Heart left ventricle (tissue), 16 donors: ENCODE results near the gene PDE9A. TPM values are rescaled to one million over a fixed set of nuclear protein-coding genes. Genes with fewer than 3 reads are reported as not detected.

Experiments used
- ATAC-seq, 4 donors: fragments of 200-7000 bp; cut with Tn5 transposase; one replicate each; pipeline ENCODE4 v1.9.1; 2020 to 2022; ENCODE audit warnings: moderate library complexity in 4 of 4, mild to moderate bottlenecking in 3 of 4, moderate number of reproducible peaks in 1 of 4
- DNase-seq, 5 donors: peaks; one replicate each; pipeline ENCODE4 v3.0.0-alpha.2; 2020
- H3K27ac ChIP-seq, 12 donors: fragments of 200-600 bp; sonication (generic) in 4 of 12; one replicate each; pipeline versions ENCODE4 v1.5.0 to v1.8.0; 2016 to 2022; ENCODE audit warnings: mild to moderate bottlenecking in 2 of 12
- H3K27me3 ChIP-seq, 9 donors: fragments of 200-600 bp; sonication (generic) in 2 of 9; one replicate each; pipeline versions ENCODE4 v1.5.1 to v1.8.0; 2016 to 2022; ENCODE audit warnings: mild to moderate bottlenecking in 3 of 9
- H3K36me3 ChIP-seq, 9 donors: fragments of 200-600 bp; sonication (generic) in 2 of 9; one replicate each; pipeline versions ENCODE4 v1.5.0 to v1.8.0; 2018 to 2022; ENCODE audit warnings: mild to moderate bottlenecking in 2 of 9
- H3K4me1 ChIP-seq, 12 donors: fragments of 200-600 bp; sonication (generic) in 4 of 12; one replicate each; pipeline versions ENCODE4 v1.5.0 to v1.8.0; 2016 to 2022; ENCODE audit warnings: mild to moderate bottlenecking in 3 of 12
- H3K4me3 ChIP-seq, 12 donors: fragments of 200-600 bp; sonication (generic) in 4 of 12; one replicate each; pipeline versions ENCODE4 v1.5.0 to v1.8.0; 2017 to 2022; ENCODE audit warnings: mild to moderate bottlenecking in 9 of 12, moderate library complexity in 4 of 12
- H3K9me3 ChIP-seq, 12 donors: fragments of 200-600 bp; sonication (generic) in 4 of 12; one replicate each; pipeline versions ENCODE4 v1.5.0 to v1.8.0; 2016 to 2022; ENCODE audit warnings: mild to moderate bottlenecking in 1 of 12
- CTCF ChIP-seq, 12 donors: fragments of 200-600 bp; sonication (generic) in 4 of 12; IDR thresholded peaks; one replicate each; pipeline versions ENCODE4 v1.5.0 to v1.8.0; 2018 to 2022; ENCODE audit warnings: antibody characterized with exemption in 12 of 12, mild to moderate bottlenecking in 5 of 12
- POLR2A ChIP-seq, 2 donors: fragments of 450-650 bp; IDR thresholded peaks; one replicate each; pipeline ENCODE4 v1.6.1; 2017; ENCODE audit warnings: antibody characterized with exemption in 2 of 2, mild to moderate bottlenecking in 2 of 2, moderate library complexity in 2 of 2
- WGBS, 4 donors: extraction: QIAGEN DNeasy Blood & Tissue Kit in 2 of 4; methylation state at CpG; one replicate each; pipeline versions ENCODE4 v1.1.5 to v1.1.7; 2013 to 2018; 5-methylcytosine and 5-hydroxymethylcytosine counted together
- intact Hi-C, 10 donors: fragments of 100-400 bp; cut with DNase I; formaldehyde crosslinking; loops; one replicate each; pipeline versions ENCODE4 v1.11.1 to v1.14.2; 2022
- polyA plus RNA-seq, 2 donors: library from polyadenylated mRNA; stranded (reverse); fragments of 200-250 nt; gene quantifications; one replicate each; pipeline ENCODE4 v1.2.3, GENCODE V29; 2013
- total RNA-seq, 9 donors: library from RNA; depleted of rRNA in 2 of 9; stranded (reverse); fragments of >200 nt in 2 of 9; fragmentation: NEBNext Ultra II Directional in 3 of 9; extraction: Animal tissue kit (Norgen Biotek cat#: 25700) in 3 of 9; gene quantifications; one replicate each; pipeline versions ENCODE4 v1.1.0 to v1.2.4, GENCODE V29; 2016 to 2023
- donor health status: ischemic (EF 13 %, LVEDD 7.1; RV severe dilation, severe dysfunction).
- donor health status: healthy with polysubstance abuse.
- donor health status: DM: no; HTN: yes; CAD: no.
- donor health status: DM: no; HTN: no; CAD: no.
- donor health status: ischemic (EF 25% LVEDD 6.9; RV normal size, moderate dysfunction).
- donor health status: ischemic (EF 25% LVEDD 5.7; RV mildly dilated, moderate dysfunction).
- donor health status: healthy.
- donor health status: DM: yes; HTN: yes; CAD: no.
- donor health status: ischemic (EF 35%, LVEDD 5.7; RV mildly dilated, moderate dysfunction).
- donor health status: nonischemic (EF 11% LVEDD 7.7; RV severe dilation, severe dysfunction).
- donor health status: DM: yes; HTN: yes; CAD: no.
- donor health status: PGD.
- donor health status: ischemic (EF 29% LVEDD 5.4; RV normal size, mild dysfunction).
- donor health status: nonischemic (EF 23%, LVEDD 6.1; RV moderate dilation, normal function).

The PDE9A gene
- total and polyA plus RNA-seq, 11 donors: 1.5 to 4.0 (median 3.1) TPM

GRCh38 chr21:42619166-42619565 lies 34.3 kb upstream of the PDE9A start:
- H3K27me3 ChIP-seq: peaks cover 18 to 62% (median 35%) of the 10 kb centered on the region in 9 donors
- DNase-seq (no peak), ATAC-seq (no peak)
- H3K4me1 ChIP-seq: peaks cover 0 to 8% (median 0%) of the 10 kb centered on the region in 12 donors
- intact Hi-C loops: no loop called here
- WGBS, 4 donors: 57 to 65% (median 63%) methylated on average over 7 of the region's 7 CpGs
- H3K36me3 ChIP-seq: no peaks in the 10 kb centered on the region
- no peak overlapping the region for H3K4me3 ChIP-seq
- TF ChIP-seq POLR2A (IDR thresholded peaks at IDR 0.05): no peak
- TF ChIP-seq CTCF (IDR thresholded peaks at IDR 0.05): no peak
- no peaks in the 10 kb centered on the region for H3K9me3 ChIP-seq
- H3K27ac ChIP-seq: no peak overlapping the region

- peaks cover 18 to 62% (median 35%) of the 10 kb centered on the region in 9 donors for H3K27me3 ChIP-seq
- WGBS, 4 donors: 70 to 92% (median 83%) methylated on average over 5 to 6 of the region's 6 CpGs
- no peak overlapping the region for H3K4me3 ChIP-seq
- H3K9me3 ChIP-seq: no peaks in the 10 kb centered on the region
- intact Hi-C loops: no loop called here
- DNase-seq: no peak
- H3K4me1 ChIP-seq: peaks cover 0 to 8% (median 0%) of the 10 kb centered on the region in 12 donors
- TF ChIP-seq POLR2A (IDR thresholded peaks at IDR 0.05) (no peak), CTCF (IDR thresholded peaks at IDR 0.05) (no peak)
- no peak overlapping the region for H3K27ac ChIP-seq
- H3K36me3 ChIP-seq: no peaks in the 10 kb centered on the region
- no peak for ATAC-seq
Observed at GRCh38 chr21:42619841-42620240, 33.6 kb upstream of the PDE9A start.

GRCh38 chr21:42621166-42621818 lies 32.1 kb upstream of the PDE9A start:
- ATAC-seq (no peak), DNase-seq (no peak)
- Histone ChIP-seq H3K9me3 (no peaks in the 10 kb centered on the region), H3K36me3 (no peaks in the 10 kb centered on the region), H3K27ac (no peak overlapping the region), H3K4me3 (no peak overlapping the region), H3K27me3 (peaks cover 18 to 63% (median 35%) of the 10 kb centered on the region in 9 donors), H3K4me1 (peaks cover 0 to 8% (median 0%) of the 10 kb centered on the region in 12 donors)
- TF ChIP-seq CTCF (IDR thresholded peaks at IDR 0.05): no peak
- 58 to 64% (median 59%) methylated on average over 15 of the region's 15 CpGs for WGBS, 4 donors
- intact Hi-C loops: no loop called here

- Histone ChIP-seq H3K36me3 (no peaks in the 10 kb centered on the region), H3K4me3 (no peak overlapping the region), H3K4me1 (peaks cover 0 to 4% (median 0%) of the 10 kb centered on the region in 12 donors), H3K9me3 (no peaks in the 10 kb centered on the region), H3K27me3 (peaks cover 16 to 58% (median 32%) of the 10 kb centered on the region in 9 donors), H3K27ac (no peak overlapping the region)
- WGBS, 4 donors: 63 to 76% (median 71%) methylated on average over 9 of the region's 9 CpGs
- ATAC-seq: no peak
- no peak for TF ChIP-seq POLR2A (IDR thresholded peaks at IDR 0.05)
- no peak for TF ChIP-seq CTCF (IDR thresholded peaks at IDR 0.05)
- intact Hi-C loops: no loop called here
- DNase-seq: no peak
Observed at GRCh38 chr21:42621819-42622177, 31.6 kb upstream of the PDE9A start.
